B cell (primary cell): ENCODE measurements around the gene JAKMIP2. TPM values are rescaled to one million over a fixed set of nuclear protein-coding genes. Genes with fewer than 3 reads are reported as not detected.

Experiments
- ATAC-seq: fragments of 200-7000 bp; cut with Tn5 transposase; one replicate; pipeline ENCODE4 v1.10.0; 2021; ENCODE audit warnings: low read depth, mild to moderate bottlenecking, moderate number of reproducible peaks, moderate library complexity
- CTCF ChIA-PET: fragments of 350-600 bp; sonication (Branson Sonifier 250); formaldehyde crosslinking; loops from one replicate; lab custom pipeline; 2021; ENCODE audit warnings: antibody characterized with exemption, inconsistent platforms; lab: Charles Lee
- POLR2A ChIA-PET: fragments of 350-600 bp; sonication (Branson Sonifier 250); formaldehyde crosslinking; loops from one replicate; lab custom pipeline; 2021; ENCODE audit warnings: antibody characterized with exemption; lab: Charles Lee
- DNase-seq: peaks from one replicate; pipeline ENCODE4 v3.0.0; 2013
- H2AFZ ChIP-seq: 2 replicates; pipeline ENCODE4 v1.6.1; 2012; ENCODE audit warnings: mild to moderate bottlenecking, low read depth, low read length; ENCODE audit not compliant: insufficient read depth, poor library complexity, severe bottlenecking
- H3K27ac ChIP-seq, 2 donors: 1 replicate in 1 of 2; 2 replicates in 1 of 2; pipeline ENCODE4 v1.5.1; 2012 to 2013; ENCODE audit warnings: low read length in 2 of 2, mild to moderate bottlenecking in 2 of 2, moderate library complexity in 1 of 2
- H3K27me3 ChIP-seq, 4 experiments: fragments of 200-600 bp in 1 of 4; sonication (generic) in 1 of 4; replicated peaks in 1 of 4; 1 replicate in 2 of 4; 2 replicates in 2 of 4; pipeline versions ENCODE4 v1.6.1 to v1.7.0; 2013 to 2016; ENCODE audit warnings: low read length in 3 of 4, mild to moderate bottlenecking in 2 of 4, mixed read lengths in 1 of 4, moderate library complexity in 1 of 4; ENCODE audit not compliant: insufficient read depth in 4 of 4, control insufficient read depth in 3 of 4; ENCODE audit errors: control extremely low read depth in 1 of 4
- H3K36me3 ChIP-seq, 2 experiments: replicated peaks in 1 of 2; 1 replicate in 1 of 2; 2 replicates in 1 of 2; pipeline versions ENCODE4 v1.6.1 to v1.7.1; 2013; ENCODE audit warnings: low read length in 1 of 2; ENCODE audit not compliant: insufficient read depth in 2 of 2, control insufficient read depth in 1 of 2; ENCODE audit errors: control extremely low read depth in 1 of 2, extremely low read depth in 1 of 2
- H3K4me1 ChIP-seq, 2 donors: fragments of 200-600 bp in 1 of 2; sonication (generic) in 1 of 2; 1 replicate in 1 of 2; 2 replicates in 1 of 2; pipeline versions ENCODE4 v1.5.1 to v1.6.1; 2013 to 2017; ENCODE audit warnings: low read length in 2 of 2; ENCODE audit not compliant: control insufficient read depth in 2 of 2, insufficient read depth in 2 of 2
- H3K4me2 ChIP-seq: replicated peaks from 2 replicates; pipeline ENCODE3; 2012; ENCODE audit warnings: mild to moderate bottlenecking, low read depth, low read length; ENCODE audit not compliant: poor library complexity, severe bottlenecking
- H3K4me3 ChIP-seq, 5 experiments: fragments of 200-600 bp in 1 of 5; sonication (generic) in 1 of 5; 1 replicate in 3 of 5; 2 replicates in 2 of 5; pipeline versions ENCODE4 v1.5.1 to v1.7.0; 2011 to 2016; ENCODE audit warnings: low read length in 4 of 5, mild to moderate bottlenecking in 4 of 5, low read depth in 2 of 5, control low read depth in 1 of 5, moderate library complexity in 1 of 5; ENCODE audit not compliant: insufficient read depth in 1 of 5; ENCODE audit errors: control extremely low read depth in 1 of 5, extremely low read depth in 1 of 5
- H3K79me2 ChIP-seq: fragments of 200-600 bp; sonication (generic); one replicate; pipeline ENCODE4 v1.6.0; 2016; ENCODE audit warnings: low read length; ENCODE audit not compliant: control insufficient read depth, insufficient read depth
- H3K9ac ChIP-seq: fragments of 200-600 bp; sonication (generic); 2 replicates; pipeline ENCODE4 v1.6.1; 2017; ENCODE audit warnings: mild to moderate bottlenecking, low read length, moderate library complexity
- H3K9me3 ChIP-seq, 3 donors: one replicate each; pipeline versions ENCODE4 v1.6.1 to v1.7.1; 2013; ENCODE audit warnings: low read length in 2 of 3; ENCODE audit not compliant: control insufficient read depth in 2 of 3, insufficient read depth in 1 of 3; ENCODE audit errors: control extremely low read depth in 1 of 3
- H4K20me1 ChIP-seq: 2 replicates; pipeline ENCODE4 v1.6.0; 2012; ENCODE audit warnings: mild to moderate bottlenecking, low read length; ENCODE audit not compliant: insufficient read depth, control insufficient read depth, poor library complexity, severe bottlenecking
- H3K27ac Mint-ChIP-seq: one replicate; pipeline ENCODE4 v1.8.0; 2021; ENCODE audit warnings: mixed read lengths
- H3K27me3 Mint-ChIP-seq: one replicate; pipeline ENCODE4 v1.8.0; 2021; ENCODE audit warnings: mixed read lengths
- H3K4me1 Mint-ChIP-seq: one replicate; pipeline ENCODE4 v1.8.0; 2021; ENCODE audit warnings: mixed read lengths
- H3K4me3 Mint-ChIP-seq: one replicate; pipeline ENCODE4 v1.8.0; 2021; ENCODE audit warnings: mixed read lengths
- H3K9me3 Mint-ChIP-seq: one replicate; pipeline ENCODE4 v1.8.0; 2022; ENCODE audit warnings: mixed read lengths; ENCODE audit not compliant: insufficient read depth
- CTCF ChIP-seq: fragments of 200-600 bp; IDR thresholded peaks from one replicate; pipeline ENCODE4 v1.8.0; 2022; ENCODE audit warnings: antibody characterized with exemption, mild to moderate bottlenecking
- EZH2 ChIP-seq: IDR thresholded peaks from 2 replicates; pipeline ENCODE4 v1.6.1; 2012; ENCODE audit warnings: borderline replicate concordance, low read depth, mild to moderate bottlenecking, moderate library complexity, low read length; ENCODE audit not compliant: insufficient read depth, poor library complexity, severe bottlenecking
- whole genome bisulfite sequencing: methylation state at CpG from one replicate; pipeline ENCODE4 v1.1.5; 2013; ENCODE audit warnings: missing lambda C conversion rate; ENCODE audit not compliant: insufficient coverage; 5-methylcytosine and 5-hydroxymethylcytosine counted together
- intact Hi-C: fragments of 100-400 bp; cut with micrococcal nuclease; formaldehyde crosslinking; loops from one replicate; pipeline ENCODE4 v1.10.0; 2022
- polyA plus RNA-seq: library from polyadenylated mRNA; depleted of rRNA; stranded (reverse); fragments of >200 nt; gene quantifications from 2 replicates; pipeline ENCODE4 v1.2.3, GENCODE V29; 2012
- total RNA-seq, 2 donors: library from RNA; stranded (reverse); fragments of 120-200 nt in 1 of 2; gene quantifications; 1 replicate in 1 of 2; 2 replicates in 1 of 2; pipeline versions ENCODE4 v1.2.3 to v1.2.4, GENCODE V29; 2013 to 2022

JAKMIP2 gene
- total and polyA plus RNA-seq, 2 donors (not counting 1 experiment from before 2014, with no cell fraction given) = 0.24 to 4.1 TPM

- H3K4me1 Mint-ChIP-seq = peaks cover 4% of the 10 kb centered on the region
- Histone ChIP-seq H3K9me3 (peaks cover 0 to 3% (median 0%) of the 10 kb centered on the region in 3 donors), H3K4me3 (no peak overlapping the region), H3K27me3 (no peaks in the 10 kb centered on the region), H3K4me2 (no peak overlapping the region), H2AFZ (no peak overlapping the region), H3K79me2 (no peaks in the 10 kb centered on the region), H3K9ac (no peak overlapping the region), H3K27ac (no peak overlapping the region), H4K20me1 (no peaks in the 10 kb centered on the region), H3K36me3 (no peaks in the 10 kb centered on the region), H3K4me1 (no peaks in the 10 kb centered on the region)
- CTCF ChIA-PET = no interaction called here
- no peaks in the 10 kb centered on the region for H3K27me3 Mint-ChIP-seq
- H3K27ac Mint-ChIP-seq = no peak overlapping the region
- no CpG with 5 or more reads among the region's 4 CpGs for WGBS
- ATAC-seq (no peak), DNase-seq (no peak)
- H3K9me3 Mint-ChIP-seq = peaks cover 5% of the 10 kb centered on the region
- POLR2A ChIA-PET = no interaction called here
- no peak for TF ChIP-seq EZH2
- TF ChIP-seq CTCF = no peak
- no peak overlapping the region for H3K4me3 Mint-ChIP-seq
- intact Hi-C loops = no loop called here
These were observed 50.1 kb downstream of the JAKMIP2 start for GRCh38 chr5:147732291-147732883.

GRCh38 chr5:147731431-147732290 is 50.9 kb downstream of the JAKMIP2 start:
- Mint-ChIP-seq H3K4me1 (peaks cover 4% of the 10 kb centered on the region), H3K27ac (no peak overlapping the region), H3K9me3 (peaks cover 5% of the 10 kb centered on the region), H3K27me3 (no peaks in the 10 kb centered on the region), H3K4me3 (no peak overlapping the region)
- Histone ChIP-seq H3K9ac (no peak overlapping the region), H3K27ac (no peak overlapping the region), H3K4me2 (no peak overlapping the region), H3K79me2 (no peaks in the 10 kb centered on the region), H3K4me3 (no peak overlapping the region), H3K9me3 (peaks cover 0 to 3% (median 0%) of the 10 kb centered on the region in 3 donors), H3K36me3 (no peaks in the 10 kb centered on the region), H3K4me1 (no peaks in the 10 kb centered on the region), H3K27me3 (no peaks in the 10 kb centered on the region), H2AFZ (no peak overlapping the region), H4K20me1 (no peaks in the 10 kb centered on the region)
- ChIA-PET POLR2A (no interaction called here), CTCF (no interaction called here)
- WGBS = 100% methylated on average over 1 of the region's 7 CpGs
- no peak for ATAC-seq
- TF ChIP-seq EZH2 (no peak), CTCF (no peak)
- intact Hi-C loops = no loop called here
- DNase-seq = no peak
